SU-DHL-6 (cell line): ENCODE measurements around the gene COL23A1.

Experiments
- H2AFZ ChIP-seq: fragments of 200-600 bp; sonication (generic); 2 replicates; pipeline ENCODE4 v1.6.1; 2014; ENCODE audit warnings: low read depth, mild to moderate bottlenecking, moderate library complexity, mixed read lengths, antibody characterized with exemption, low read length; ENCODE audit not compliant: severe bottlenecking
- H3F3A ChIP-seq: fragments of 200-600 bp; shearing (Covaris generic); 2 replicates; pipeline ENCODE4 v1.6.0; 2016; ENCODE audit warnings: antibody characterized with exemption, mild to moderate bottlenecking; ENCODE audit not compliant: insufficient read depth
- H3K27ac ChIP-seq: fragments of 200-600 bp; sonication (generic); 2 replicates; pipeline ENCODE4 v1.5.1; 2016; ENCODE audit warnings: low read depth, mild to moderate bottlenecking, low read length, moderate library complexity, mixed read lengths
- H3K27me3 ChIP-seq: fragments of 200-600 bp; sonication (generic), shearing (Covaris generic); 2 replicates; pipeline ENCODE4 v1.6.0; 2014; ENCODE audit warnings: mild to moderate bottlenecking, low read length
- H3K36me3 ChIP-seq: fragments of 200-600 bp; sonication (generic); 2 replicates; pipeline ENCODE4 v1.6.1; 2014; ENCODE audit warnings: mild to moderate bottlenecking, low read length, mixed read lengths
- H3K4me2 ChIP-seq: fragments of 300-600, 200-600 bp; shearing (Covaris generic), sonication (generic); 2 replicates; pipeline ENCODE4 v1.6.0; 2014; ENCODE audit warnings: low read length, low read depth, mild to moderate bottlenecking; ENCODE audit not compliant: poor library complexity, severe bottlenecking
- H3K4me3 ChIP-seq: fragments of 200-600 bp; sonication (generic); 2 replicates; pipeline ENCODE4 v1.5.1; 2014; ENCODE audit warnings: antibody characterized with exemption, low read length, mild to moderate bottlenecking, mixed read lengths; ENCODE audit not compliant: insufficient read depth, poor library complexity, severe bottlenecking
- H3K79me2 ChIP-seq: fragments of 200-600 bp; sonication (generic); 2 replicates; pipeline ENCODE4 v1.6.1; 2014; ENCODE audit warnings: mild to moderate bottlenecking, low read length, moderate library complexity; ENCODE audit not compliant: insufficient read depth
- H3K9ac ChIP-seq: fragments of 200-600 bp; sonication (generic); 2 replicates; pipeline ENCODE4 v1.7.0; 2014; ENCODE audit warnings: mild to moderate bottlenecking, low read length
- H3K9me2 ChIP-seq: fragments of 200-600 bp; sonication (generic); replicated peaks from 2 replicates; pipeline ENCODE4 v1.6.1; 2014; ENCODE audit warnings: low read length; ENCODE audit not compliant: insufficient read depth
- H3K9me3 ChIP-seq: fragments of 200-600 bp; sonication (generic); 2 replicates; pipeline ENCODE4 v1.6.1; 2014; ENCODE audit warnings: low read length, mixed read lengths; ENCODE audit not compliant: insufficient read depth
- H4K20me1 ChIP-seq: fragments of 200-600 bp; sonication (generic); 2 replicates; pipeline ENCODE4 v1.6.1; 2014; ENCODE audit warnings: low read depth, mild to moderate bottlenecking, antibody characterized with exemption, low read length, moderate library complexity, mixed read lengths
- EZH2phosphoT487 ChIP-seq: fragments of 200-600 bp; sonication (generic), shearing (Covaris generic); conservative IDR thresholded peaks from 2 replicates; pipeline ENCODE4 v1.6.1; 2018; ENCODE audit warnings: mild to moderate bottlenecking, antibody characterized with exemption, low read length, moderate library complexity, mixed read lengths
- TF ChIP-seq, protein P1 (sequence below): fragments of 200-600 bp; sonication (generic); IDR thresholded peaks from one replicate; pipeline ENCODE4 v1.5.1; 2017; ENCODE audit warnings: antibody characterized with exemption, mild to moderate bottlenecking, low read length, moderate library complexity; ENCODE audit not compliant: insufficient read depth, poor library complexity, severe bottlenecking

The COL23A1 gene

GRCh38 chr5:178339272-178339671, 250.9 kb downstream of the COL23A1 start:
- Histone ChIP-seq H3K27ac (no peak overlapping the region), H3K4me2 (no peak overlapping the region), H3K36me3 (no peaks in the 10 kb centered on the region)

GRCh38 chr5:178338750-178339144, 251.4 kb downstream of the COL23A1 start:
- TF ChIP-seq, protein P1, sequence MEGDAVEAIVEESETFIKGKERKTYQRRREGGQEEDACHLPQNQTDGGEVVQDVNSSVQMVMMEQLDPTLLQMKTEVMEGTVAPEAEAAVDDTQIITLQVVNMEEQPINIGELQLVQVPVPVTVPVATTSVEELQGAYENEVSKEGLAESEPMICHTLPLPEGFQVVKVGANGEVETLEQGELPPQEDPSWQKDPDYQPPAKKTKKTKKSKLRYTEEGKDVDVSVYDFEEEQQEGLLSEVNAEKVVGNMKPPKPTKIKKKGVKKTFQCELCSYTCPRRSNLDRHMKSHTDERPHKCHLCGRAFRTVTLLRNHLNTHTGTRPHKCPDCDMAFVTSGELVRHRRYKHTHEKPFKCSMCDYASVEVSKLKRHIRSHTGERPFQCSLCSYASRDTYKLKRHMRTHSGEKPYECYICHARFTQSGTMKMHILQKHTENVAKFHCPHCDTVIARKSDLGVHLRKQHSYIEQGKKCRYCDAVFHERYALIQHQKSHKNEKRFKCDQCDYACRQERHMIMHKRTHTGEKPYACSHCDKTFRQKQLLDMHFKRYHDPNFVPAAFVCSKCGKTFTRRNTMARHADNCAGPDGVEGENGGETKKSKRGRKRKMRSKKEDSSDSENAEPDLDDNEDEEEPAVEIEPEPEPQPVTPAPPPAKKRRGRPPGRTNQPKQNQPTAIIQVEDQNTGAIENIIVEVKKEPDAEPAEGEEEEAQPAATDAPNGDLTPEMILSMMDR = no peak
- no peak for TF ChIP-seq EZH2phosphoT487
- Histone ChIP-seq H3K79me2 (no peaks in the 10 kb centered on the region), H2AFZ (no peak overlapping the region), H3K9me2 (no peaks in the 10 kb centered on the region), H3K4me3 (no peak overlapping the region), H3K4me2 (no peak overlapping the region), H3F3A (no peaks in the 10 kb centered on the region), H3K9me3 (no peaks in the 10 kb centered on the region), H3K9ac (no peak overlapping the region), H3K27me3 (no peaks in the 10 kb centered on the region), H4K20me1 (no peaks in the 10 kb centered on the region), H3K27ac (no peak overlapping the region), H3K36me3 (no peaks in the 10 kb centered on the region)

More at GRCh38 chr5:178339272-178339671, 250.9 kb downstream of the COL23A1 start:
- Histone ChIP-seq H4K20me1 (no peaks in the 10 kb centered on the region), H3K4me3 (no peak overlapping the region), H3K9me3 (no peaks in the 10 kb centered on the region), H2AFZ (no peak overlapping the region), H3K79me2 (no peaks in the 10 kb centered on the region), H3K9ac (no peak overlapping the region), H3K9me2 (no peaks in the 10 kb centered on the region), H3F3A (no peaks in the 10 kb centered on the region), H3K27me3 (no peaks in the 10 kb centered on the region)
- TF ChIP-seq, protein P1 = no peak
- TF ChIP-seq EZH2phosphoT487 = no peak

- Histone ChIP-seq H3K36me3 (no peaks in the 10 kb centered on the region), H3K4me3 (no peak overlapping the region), H3K27ac (no peak overlapping the region), H3K9me2 (no peaks in the 10 kb centered on the region), H3F3A (no peaks in the 10 kb centered on the region), H2AFZ (no peak overlapping the region), H3K9me3 (no peaks in the 10 kb centered on the region), H3K9ac (no peak overlapping the region), H3K79me2 (no peaks in the 10 kb centered on the region), H3K27me3 (no peaks in the 10 kb centered on the region), H4K20me1 (no peaks in the 10 kb centered on the region), H3K4me2 (no peak overlapping the region)
- TF ChIP-seq EZH2phosphoT487 = no peak
These were observed 252.0 kb downstream of the COL23A1 start for GRCh38 chr5:178338126-178338749.

DNA sequence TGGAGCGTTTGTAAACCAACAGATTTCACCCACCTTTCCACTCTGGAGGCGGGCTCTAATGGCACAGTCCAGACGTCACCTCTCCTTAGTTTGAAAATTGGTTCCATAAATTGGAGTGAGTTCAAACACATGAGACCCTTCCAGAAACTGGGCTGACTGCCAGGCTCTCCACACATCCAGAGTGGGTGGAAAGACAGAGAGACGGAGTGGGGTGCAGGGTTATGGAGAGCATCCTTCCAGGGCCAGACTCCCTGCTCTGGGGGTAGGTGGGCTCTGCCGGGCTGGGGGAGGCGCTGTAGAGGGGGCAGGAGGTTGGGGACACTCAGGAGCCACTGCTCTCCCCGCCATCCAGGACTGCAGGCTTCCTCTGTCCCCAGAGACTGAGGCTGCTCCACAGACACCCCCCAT, 252.9 kb downstream of the COL23A1 start:
- H3K27me3 ChIP-seq = no peaks in the 10 kb centered on the region
- H3K9ac ChIP-seq = no peak overlapping the region
- H3K9me2 ChIP-seq = no peaks in the 10 kb centered on the region
- H3K27ac ChIP-seq = no peak overlapping the region
- H3K9me3 ChIP-seq = no peaks in the 10 kb centered on the region
- no peaks in the 10 kb centered on the region for H3K36me3 ChIP-seq
- H3F3A ChIP-seq = no peaks in the 10 kb centered on the region
- H2AFZ ChIP-seq = no peak overlapping the region
- no peaks in the 10 kb centered on the region for H4K20me1 ChIP-seq
- no peak overlapping the region for H3K4me3 ChIP-seq
- TF ChIP-seq, protein P1 = no peak
- TF ChIP-seq EZH2phosphoT487 = no peak
- H3K79me2 ChIP-seq = no peaks in the 10 kb centered on the region
- no peak overlapping the region for H3K4me2 ChIP-seq
